COLO668 (cell line): ENCODE results near the gene PCGF3.
"Not testable (repeated sequence)": the region's sequence is repeated elsewhere in the genome, so short reads cannot be mapped to it uniquely, and the experiment has no call there.

Experiments used
- DNase-seq: peaks from one replicate; lab custom pipeline; 2025; ENCODE audit not compliant: unreplicated experiment; lab: John Stamatoyannopoulos, UW

PCGF3 gene

GRCh38 chr4:780255-780654, 74.6 kb downstream of the PCGF3 start:
- not testable (repeated sequence) for DNase-seq

- no peak for DNase-seq
Observed at GRCh38 chr4:780716-781492, 75.3 kb downstream of the PCGF3 start.

- peak; percentile 99 for DNase-seq
Observed at GRCh38 chr4:781493-782216, 76.0 kb downstream of the PCGF3 start.

- DNase-seq: no peak
Observed at GRCh38 chr4:784401-785331, 79.0 kb downstream of the PCGF3 start.

- no peak for DNase-seq
Observed at GRCh38 chr4:785332-786073, 79.9 kb downstream of the PCGF3 start.

GRCh38 chr4:786074-786741, 80.6 kb downstream of the PCGF3 start:
- DNase-seq: no peak

GRCh38 chr4:786861-787300, 81.2 kb downstream of the PCGF3 start:
- no peak for DNase-seq

GRCh38 chr4:787561-787981, 81.9 kb downstream of the PCGF3 start:
- no peak for DNase-seq

GRCh38 chr4:788006-788635, 82.5 kb downstream of the PCGF3 start:
- DNase-seq: no peak

- no peak for DNase-seq
Observed at GRCh38 chr4:788636-789297, 83.1 kb downstream of the PCGF3 start.

- DNase-seq: peak; percentile 12
Observed at GRCh38 chr4:789571-790465, 84.2 kb downstream of the PCGF3 start.

GRCh38 chr4:790466-790820, 84.8 kb downstream of the PCGF3 start:
- DNase-seq: no peak

GRCh38 chr4:791252-791897, 85.7 kb downstream of the PCGF3 start:
- DNase-seq: no peak

GRCh38 chr4:791898-792625, 86.4 kb downstream of the PCGF3 start:
- no peak for DNase-seq

- DNase-seq: no peak
Observed at GRCh38 chr4:792626-793092, 87.0 kb downstream of the PCGF3 start.

GRCh38 chr4:793093-793861, 87.6 kb downstream of the PCGF3 start:
- peak; percentile 23 for DNase-seq
